Measurements from ENCODE around the gene CRYBG2.

CRYBG2 gene

DNA sequence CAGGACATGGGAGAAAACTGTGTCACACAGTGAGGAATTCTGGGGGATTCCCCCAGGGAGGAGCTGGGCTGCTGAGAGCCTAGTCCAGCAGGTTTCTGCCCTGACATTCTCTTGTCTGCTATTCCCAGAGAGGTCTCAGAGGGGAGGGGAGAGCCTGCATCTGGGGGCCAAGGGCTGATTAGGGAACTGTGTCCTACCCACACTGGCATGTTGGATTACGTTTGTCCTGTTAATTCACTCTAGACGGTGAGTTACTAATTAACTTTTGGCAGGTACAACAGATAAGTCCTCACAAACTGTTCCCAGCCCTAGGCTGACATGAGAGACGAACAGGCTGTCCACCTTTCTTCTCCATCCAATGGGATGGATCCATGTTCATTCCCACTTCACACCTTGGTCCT, 76.7 kb downstream of the CRYBG2 start:
- TF ChIP-seq, protein P1, sequence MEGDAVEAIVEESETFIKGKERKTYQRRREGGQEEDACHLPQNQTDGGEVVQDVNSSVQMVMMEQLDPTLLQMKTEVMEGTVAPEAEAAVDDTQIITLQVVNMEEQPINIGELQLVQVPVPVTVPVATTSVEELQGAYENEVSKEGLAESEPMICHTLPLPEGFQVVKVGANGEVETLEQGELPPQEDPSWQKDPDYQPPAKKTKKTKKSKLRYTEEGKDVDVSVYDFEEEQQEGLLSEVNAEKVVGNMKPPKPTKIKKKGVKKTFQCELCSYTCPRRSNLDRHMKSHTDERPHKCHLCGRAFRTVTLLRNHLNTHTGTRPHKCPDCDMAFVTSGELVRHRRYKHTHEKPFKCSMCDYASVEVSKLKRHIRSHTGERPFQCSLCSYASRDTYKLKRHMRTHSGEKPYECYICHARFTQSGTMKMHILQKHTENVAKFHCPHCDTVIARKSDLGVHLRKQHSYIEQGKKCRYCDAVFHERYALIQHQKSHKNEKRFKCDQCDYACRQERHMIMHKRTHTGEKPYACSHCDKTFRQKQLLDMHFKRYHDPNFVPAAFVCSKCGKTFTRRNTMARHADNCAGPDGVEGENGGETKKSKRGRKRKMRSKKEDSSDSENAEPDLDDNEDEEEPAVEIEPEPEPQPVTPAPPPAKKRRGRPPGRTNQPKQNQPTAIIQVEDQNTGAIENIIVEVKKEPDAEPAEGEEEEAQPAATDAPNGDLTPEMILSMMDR (conservative IDR thresholded peaks at IDR 0.05; ENCODE audit: low read depth, low read length), result no peak
- no peak overlapping the region for H3K4me3 ChIP-seq (ENCODE audit: low read length)
- DNase-seq (ENCODE audit: low read depth), result no peak

DNA sequence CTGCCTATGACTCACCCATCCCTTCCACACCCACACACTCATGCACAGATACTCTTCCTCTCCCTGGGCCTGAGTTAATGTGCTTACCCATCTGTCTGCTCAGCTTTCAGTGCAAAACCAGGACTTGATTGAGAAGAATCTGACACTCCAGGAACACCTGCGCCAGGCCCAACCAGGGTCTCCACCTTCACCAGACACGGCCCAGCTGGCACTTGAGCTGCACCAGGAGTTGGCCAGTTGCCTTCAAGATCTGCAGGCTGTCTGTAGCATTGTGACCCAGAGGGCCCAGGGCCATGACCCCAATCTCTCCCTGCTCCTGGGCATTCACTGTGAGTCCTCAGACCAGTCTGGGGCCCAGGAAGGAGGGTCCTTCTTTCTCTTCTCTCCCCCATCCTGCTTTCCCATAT, 77.5 kb downstream of the CRYBG2 start:
- TF ChIP-seq, protein P1 (conservative IDR thresholded peaks at IDR 0.05; ENCODE audit: low read depth, low read length), result no peak
- no peak for DNase-seq (ENCODE audit: low read depth)
- H3K4me3 ChIP-seq (ENCODE audit: low read length), result no peak overlapping the region

DNA sequence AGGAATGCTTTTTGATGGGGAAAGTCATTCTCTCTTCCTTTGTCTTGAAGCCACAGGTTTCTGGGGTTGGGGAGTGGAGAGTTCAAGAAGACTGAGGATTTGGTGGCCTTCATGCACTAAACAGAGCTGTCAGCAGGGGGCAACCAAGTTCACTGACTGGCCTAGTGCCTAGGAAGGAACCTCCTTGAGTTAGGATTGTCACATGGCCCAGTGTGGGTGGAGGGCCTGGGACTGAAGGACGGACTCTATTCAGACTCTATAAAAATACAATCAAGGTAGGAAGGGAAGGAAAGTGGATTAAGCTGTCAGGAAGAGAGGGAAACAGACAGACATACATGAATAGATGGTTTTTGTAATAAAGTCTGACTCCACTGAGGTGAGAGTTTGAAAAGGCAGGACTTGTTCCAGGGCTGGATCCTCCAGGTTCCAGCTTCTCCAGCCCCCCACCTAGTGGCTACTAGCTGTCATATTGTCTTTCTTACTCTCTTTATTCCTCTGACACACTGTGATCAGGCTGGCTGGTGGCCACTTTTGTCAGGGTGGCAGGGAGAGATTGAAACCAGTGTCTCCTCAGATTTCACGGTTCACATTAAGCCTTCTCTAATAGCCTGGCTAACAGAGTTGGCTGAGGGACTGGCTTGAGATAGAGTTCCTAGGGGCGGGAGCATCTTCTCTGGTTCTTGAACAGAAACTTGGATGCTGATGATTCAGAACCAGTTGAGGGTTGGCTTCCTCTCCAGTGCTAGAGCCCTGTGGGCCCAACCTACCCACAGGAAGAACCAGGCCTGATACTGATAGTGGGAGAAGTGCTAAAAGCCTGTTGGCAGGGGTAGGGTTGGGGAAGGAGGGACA, 78.1 kb downstream of the CRYBG2 start:
- no peak overlapping the region for H3K4me3 ChIP-seq (ENCODE audit: low read length)
- TF ChIP-seq, protein P1 (conservative IDR thresholded peaks at IDR 0.05; ENCODE audit: low read depth, low read length), result peak; percentile 82
- no peak for DNase-seq (ENCODE audit: low read depth)

DNA sequence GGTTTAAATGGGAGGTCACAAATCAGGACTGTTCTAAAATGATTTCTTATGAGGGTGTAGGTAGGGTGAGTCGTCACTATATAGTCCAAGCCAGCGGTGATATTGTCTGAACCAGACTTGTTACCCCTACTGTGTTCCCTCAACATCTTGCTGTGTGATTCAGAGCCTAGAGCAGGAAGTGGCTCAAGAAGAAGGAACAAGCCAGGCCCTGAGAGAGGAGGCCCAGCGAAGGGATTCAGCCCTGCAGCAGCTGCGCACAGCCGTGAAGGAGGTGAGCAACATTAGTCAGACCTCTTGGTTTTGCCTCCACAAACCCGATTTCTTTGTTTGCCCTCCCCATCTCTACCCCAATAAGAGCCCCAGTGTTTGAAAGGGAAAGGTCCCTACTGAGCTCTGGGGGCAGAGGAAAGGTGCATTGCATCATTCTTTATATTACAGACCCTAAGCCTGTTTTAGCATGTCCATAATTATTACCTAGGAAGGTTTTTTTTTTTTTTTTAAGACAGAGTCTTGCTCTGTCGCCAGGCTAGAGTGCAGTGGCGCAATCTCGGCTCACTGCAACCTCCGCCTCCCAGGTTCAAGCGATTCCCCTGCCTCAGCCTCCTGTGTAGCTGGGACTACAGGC, 79.0 kb downstream of the CRYBG2 start:
- no peak overlapping the region for H3K4me3 ChIP-seq (ENCODE audit: low read length)
- TF ChIP-seq, protein P1 (conservative IDR thresholded peaks at IDR 0.05; ENCODE audit: low read depth, low read length), result no peak
- no peak for DNase-seq (ENCODE audit: low read depth)
